Adrenal gland (tissue), 5 donors: Measurements from ENCODE around the gene ATXN2L.

Experiments used
- POLR2A ChIP-seq, 2 donors: fragments of 450-650 bp; IDR thresholded peaks; one replicate each; pipeline ENCODE4 v1.6.1; 2017; ENCODE audit warnings: antibody characterized with exemption in 2 of 2, mild to moderate bottlenecking in 2 of 2, moderate library complexity in 1 of 2
- TF ChIP-seq, protein P1 (sequence below), 6 experiments: fragments of 450-650 bp in 4 of 6; fragments of 200-600 bp in 2 of 6; sonication (generic) in 1 of 6; IDR thresholded peaks; 1 replicate in 5 of 6; 2 replicates in 1 of 6; pipeline versions ENCODE4 v1.5.1 to v1.8.0; 2016 to 2021; ENCODE audit warnings: antibody characterized with exemption in 6 of 6, mild to moderate bottlenecking in 2 of 6, moderate library complexity in 1 of 6
- donor health status: DM: no; HTN: no; CAD: no.

DNA sequence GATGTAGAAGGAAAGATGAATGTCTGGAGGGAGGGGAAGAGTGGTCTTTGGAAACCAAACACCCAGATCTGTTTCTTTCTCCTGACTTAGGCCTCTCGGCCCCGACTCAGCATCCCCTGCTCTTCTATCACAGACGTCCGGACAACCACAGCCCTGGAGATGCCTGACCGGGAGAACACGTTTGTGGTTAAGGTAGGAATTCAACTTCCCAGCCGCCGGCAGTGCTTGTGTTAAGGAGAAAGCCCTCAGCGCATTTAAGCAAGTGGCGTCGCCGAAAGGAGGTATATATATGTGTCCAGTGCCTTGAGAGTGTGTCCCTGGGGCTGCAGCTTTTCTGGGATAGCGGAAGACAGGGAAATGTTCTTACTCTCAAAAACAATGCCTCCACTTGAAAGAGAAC, 44.4 kb downstream of the ATXN2L start:
- TF ChIP-seq, protein P1, sequence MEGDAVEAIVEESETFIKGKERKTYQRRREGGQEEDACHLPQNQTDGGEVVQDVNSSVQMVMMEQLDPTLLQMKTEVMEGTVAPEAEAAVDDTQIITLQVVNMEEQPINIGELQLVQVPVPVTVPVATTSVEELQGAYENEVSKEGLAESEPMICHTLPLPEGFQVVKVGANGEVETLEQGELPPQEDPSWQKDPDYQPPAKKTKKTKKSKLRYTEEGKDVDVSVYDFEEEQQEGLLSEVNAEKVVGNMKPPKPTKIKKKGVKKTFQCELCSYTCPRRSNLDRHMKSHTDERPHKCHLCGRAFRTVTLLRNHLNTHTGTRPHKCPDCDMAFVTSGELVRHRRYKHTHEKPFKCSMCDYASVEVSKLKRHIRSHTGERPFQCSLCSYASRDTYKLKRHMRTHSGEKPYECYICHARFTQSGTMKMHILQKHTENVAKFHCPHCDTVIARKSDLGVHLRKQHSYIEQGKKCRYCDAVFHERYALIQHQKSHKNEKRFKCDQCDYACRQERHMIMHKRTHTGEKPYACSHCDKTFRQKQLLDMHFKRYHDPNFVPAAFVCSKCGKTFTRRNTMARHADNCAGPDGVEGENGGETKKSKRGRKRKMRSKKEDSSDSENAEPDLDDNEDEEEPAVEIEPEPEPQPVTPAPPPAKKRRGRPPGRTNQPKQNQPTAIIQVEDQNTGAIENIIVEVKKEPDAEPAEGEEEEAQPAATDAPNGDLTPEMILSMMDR (IDR thresholded peaks at IDR 0.05) = no peak
- no peak for TF ChIP-seq POLR2A (IDR thresholded peaks at IDR 0.05)
